H1 (cell line): ENCODE measurements around the gene ZBTB20. TPM values are rescaled to one million over a fixed set of nuclear protein-coding genes. Genes with fewer than 3 reads are reported as not detected.

Experiments used
- CTCF ChIA-PET: fragments of 300-600 bp; sonication (Branson Sonifier 250); formaldehyde crosslinking; loops from one replicate; lab custom pipeline; 2021; ENCODE audit not compliant: partially characterized antibody; lab: Charles Lee
- POLR2A ChIA-PET: fragments of 300-600 bp; sonication (Branson Sonifier 250); formaldehyde crosslinking; loops from one replicate; lab custom pipeline; 2021; ENCODE audit warnings: inconsistent platforms; ENCODE audit not compliant: partially characterized antibody; lab: Charles Lee
- DNase-seq, 2 experiments: peaks; one replicate each; pipeline versions ENCODE4 v3.0.0 to v3.0.0-alpha.2; 2010 to 2022; ENCODE audit warnings: low spot score in 2 of 2, low read depth in 1 of 2, mixed read lengths in 1 of 2
- FAIRE-seq: peaks from 2 replicates; lab custom pipeline; 2011; peaks lifted over from hg19 to GRCh38; lab: Jason Lieb, UNC
- H2AFZ ChIP-seq: 2 replicates; pipeline ENCODE4 v1.8.1; 2012; ENCODE audit warnings: low read length, inconsistent platforms
- H2AK5ac ChIP-seq: 2 replicates; pipeline ENCODE4 v1.6.1; 2013; ENCODE audit warnings: low read depth, low read length
- H2BK120ac ChIP-seq: replicated peaks from 2 replicates; pipeline ENCODE3; 2013; ENCODE audit warnings: low read depth, low read length, inconsistent platforms
- H2BK12ac ChIP-seq: 2 replicates; pipeline ENCODE4 v1.6.1; 2013; ENCODE audit warnings: low read depth, low read length
- H2BK15ac ChIP-seq: 2 replicates; pipeline ENCODE4 v1.6.1; 2013; ENCODE audit warnings: low read length
- H2BK20ac ChIP-seq: 2 replicates; pipeline ENCODE4 v1.6.1; 2013; ENCODE audit warnings: low read length
- H2BK5ac ChIP-seq: 2 replicates; pipeline ENCODE4 v1.6.1; 2013; ENCODE audit warnings: low read depth, low read length
- H3K14ac ChIP-seq: 2 replicates; pipeline ENCODE4 v1.6.1; 2013; ENCODE audit warnings: inconsistent platforms; ENCODE audit not compliant: insufficient read length
- H3K18ac ChIP-seq: 2 replicates; pipeline ENCODE4 v1.6.1; 2013; ENCODE audit warnings: low read length; ENCODE audit errors: extremely low read depth
- H3K23ac ChIP-seq: 2 replicates; pipeline ENCODE4 v1.6.1; 2013; ENCODE audit warnings: inconsistent platforms; ENCODE audit not compliant: insufficient read length
- H3K23me2 ChIP-seq: 2 replicates; pipeline ENCODE4 v1.6.1; 2013; ENCODE audit warnings: low read depth, low read length
- H3K27ac ChIP-seq: 2 replicates; pipeline ENCODE4 v1.6.1; 2011; ENCODE audit warnings: low read depth, low read length, inconsistent platforms
- H3K27me3 ChIP-seq, 4 experiments: replicated peaks in 1 of 4; 1 replicate in 1 of 4; 2 replicates in 3 of 4; pipeline versions ENCODE4 v1.6.1 to v1.8.1; 2011 to 2013; ENCODE audit warnings: low read length in 3 of 4, mild to moderate bottlenecking in 3 of 4, inconsistent platforms in 2 of 4, mixed read lengths in 2 of 4, moderate library complexity in 1 of 4; ENCODE audit not compliant: control insufficient read depth in 3 of 4, insufficient read depth in 3 of 4; ENCODE audit errors: extremely low read depth in 1 of 4
- H3K36me3 ChIP-seq, 4 experiments: 2 replicates each; pipeline versions ENCODE4 v1.6.1 to v1.8.1; 2011 to 2013; ENCODE audit warnings: mild to moderate bottlenecking in 4 of 4, low read length in 3 of 4, moderate library complexity in 2 of 4, control low read depth in 1 of 4, inconsistent platforms in 1 of 4; ENCODE audit not compliant: insufficient read depth in 4 of 4, control insufficient read depth in 2 of 4
- H3K4ac ChIP-seq: replicated peaks from 2 replicates; pipeline ENCODE3; 2013; ENCODE audit warnings: low read length, low read depth, mixed read lengths, inconsistent platforms; ENCODE audit not compliant: insufficient read length
- H3K4me1 ChIP-seq, 4 experiments: replicated peaks in 1 of 4; 1 replicate in 1 of 4; 2 replicates in 3 of 4; pipeline versions ENCODE4 v1.6.1 to v1.8.1; 2011 to 2013; ENCODE audit warnings: low read length in 3 of 4, inconsistent platforms in 2 of 4, mixed read lengths in 1 of 4; ENCODE audit not compliant: insufficient read depth in 4 of 4, control insufficient read depth in 3 of 4
- H3K4me2 ChIP-seq, 2 experiments: 2 replicates each; pipeline versions ENCODE4 v1.6.1 to v1.8.1; 2011 to 2013; ENCODE audit warnings: low read depth in 2 of 2, low read length in 2 of 2, control low read depth in 1 of 2, inconsistent platforms in 1 of 2, mild to moderate bottlenecking in 1 of 2; ENCODE audit not compliant: insufficient read depth in 1 of 2
- H3K4me3 ChIP-seq, 4 experiments: fragments of 200-600, 300-600 bp in 1 of 4; sonication (generic), shearing (Covaris generic), sonication (Bioruptor Twin) in 1 of 4; 2 replicates each; pipeline versions ENCODE4 v1.5.1 to v1.8.1; 2011 to 2016; ENCODE audit warnings: low read length in 4 of 4, low read depth in 3 of 4, control low read depth in 2 of 4, inconsistent platforms in 2 of 4, mild to moderate bottlenecking in 2 of 4, mixed read lengths in 1 of 4, moderate library complexity in 1 of 4; ENCODE audit not compliant: insufficient read depth in 2 of 4; ENCODE audit errors: extremely low read depth in 1 of 4
- H3K56ac ChIP-seq: replicated peaks from 2 replicates; pipeline ENCODE3; 2013; ENCODE audit warnings: low read depth, mild to moderate bottlenecking, mixed read lengths, low read length, inconsistent platforms; ENCODE audit not compliant: insufficient read length
- H3K79me1 ChIP-seq: 2 replicates; pipeline ENCODE4 v1.6.1; 2013; ENCODE audit warnings: low read depth, low read length, control low read depth
- H3K79me2 ChIP-seq, 2 experiments: 2 replicates each; pipeline versions ENCODE4 v1.6.1 to v1.8.1; 2012 to 2013; ENCODE audit warnings: low read length in 2 of 2, mild to moderate bottlenecking in 2 of 2, inconsistent platforms in 1 of 2; ENCODE audit not compliant: insufficient read depth in 2 of 2, control insufficient read depth in 1 of 2
- H3K9ac ChIP-seq, 4 experiments: replicated peaks in 1 of 4; 1 replicate in 1 of 4; 2 replicates in 3 of 4; pipeline versions ENCODE4 v1.6.1 to v1.8.1; 2011 to 2013; ENCODE audit warnings: low read depth in 3 of 4, low read length in 3 of 4, control low read depth in 2 of 4, mild to moderate bottlenecking in 2 of 4, moderate library complexity in 2 of 4, inconsistent platforms in 1 of 4; ENCODE audit errors: extremely low read depth in 1 of 4
- H3K9me3 ChIP-seq, 2 experiments: 2 replicates each; pipeline versions ENCODE4 v1.6.1 to v1.8.1; 2012 to 2013; ENCODE audit warnings: mild to moderate bottlenecking in 2 of 2, moderate library complexity in 2 of 2, control low read depth in 1 of 2, inconsistent platforms in 1 of 2, low read depth in 1 of 2, low read length in 1 of 2, mixed read lengths in 1 of 2; ENCODE audit not compliant: insufficient read depth in 2 of 2
- H4K20me1 ChIP-seq, 2 experiments: replicated peaks in 1 of 2; 2 replicates each; pipeline versions ENCODE3 to v1.8.1; 2011 to 2013; ENCODE audit warnings: inconsistent platforms in 2 of 2, low read length in 2 of 2, mild to moderate bottlenecking in 1 of 2; ENCODE audit not compliant: insufficient read depth in 2 of 2, control insufficient read depth in 1 of 2
- H4K5ac ChIP-seq: 2 replicates; pipeline ENCODE4 v1.6.1; 2013; ENCODE audit warnings: low read length, low read depth, mixed read lengths, inconsistent platforms; ENCODE audit not compliant: insufficient read length
- H4K8ac ChIP-seq: 2 replicates; pipeline ENCODE4 v1.8.0; 2013; ENCODE audit warnings: mild to moderate bottlenecking, moderate library complexity, low read length, inconsistent platforms; ENCODE audit not compliant: insufficient read depth; ENCODE audit errors: extremely low read depth
- H4K91ac ChIP-seq: replicated peaks from 2 replicates; pipeline ENCODE3; 2013; ENCODE audit warnings: low read length, mixed read lengths, inconsistent platforms; ENCODE audit not compliant: insufficient read length
- ASH2L ChIP-seq: fragments of 200-600, 300-600 bp; sonication (generic); IDR thresholded peaks from one replicate; pipeline ENCODE4 v1.7.1; 2017; ENCODE audit warnings: low read length
- BACH1 ChIP-seq: IDR thresholded peaks from 2 replicates; pipeline ENCODE4 v1.6.1; 2012; ENCODE audit warnings: low read length, improper control_type of control experiment
- CBX5 ChIP-seq: fragments of 300-800, 300-1000 bp; sonication (generic); IDR thresholded peaks from 2 replicates; pipeline ENCODE4 v1.7.1; 2016; ENCODE audit warnings: antibody characterized with exemption, low read length, low read depth
- CHD2 ChIP-seq: IDR thresholded peaks from 2 replicates; pipeline ENCODE4 v1.6.1; 2012; ENCODE audit warnings: low read length, improper control_type of control experiment
- MAX ChIP-seq: IDR thresholded peaks from 2 replicates; pipeline ENCODE4 v1.6.1; 2012; ENCODE audit warnings: inconsistent platforms
- SIRT6 ChIP-seq: IDR thresholded peaks from one replicate; pipeline ENCODE4 v1.7.1; 2012; ENCODE audit warnings: low read length, inconsistent platforms
- SP1 ChIP-seq: IDR thresholded peaks from 2 replicates; pipeline ENCODE4 v1.6.1; 2011; ENCODE audit warnings: low read depth, low read length
- SP2 ChIP-seq: IDR thresholded peaks from 2 replicates; pipeline ENCODE4 v1.6.1; 2012; ENCODE audit warnings: mild to moderate bottlenecking, low read length, inconsistent platforms
- WGBS, 2 experiments: shearing (Covaris generic) in 1 of 2; methylation state at CpG; one replicate each; pipeline versions ENCODE4 v1.1.6 to v1.1.7; 2013 to 2015; ENCODE audit warnings: low lambda C conversion rate in 2 of 2, mixed read lengths in 2 of 2, inconsistent platforms in 1 of 2, low coverage in 1 of 2, missing lambda C conversion rate in 1 of 2; ENCODE audit not compliant: insufficient replicate concordance in 2 of 2, insufficient coverage in 1 of 2, insufficient read length in 1 of 2; ENCODE audit errors: extremely low coverage in 1 of 2, missing lambda C conversion rate in 1 of 2; 5-methylcytosine and 5-hydroxymethylcytosine counted together
- polyA plus RNA-seq, 7 experiments: library from polyadenylated mRNA; depleted of rRNA in 3 of 7; stranded (reverse) in 5 of 7; unstranded in 2 of 7; fragments of >200 nt in 5 of 7; fragments of 200-250 nt in 2 of 7; gene quantifications; 1 replicate in 5 of 7; 2 replicates in 1 of 7; 4 replicates in 1 of 7; pipeline versions ENCODE4 v1.2.1 to v1.2.3, GENCODE V29; 2011 to 2013; ENCODE audit warnings: missing spikeins in 2 of 7, mixed read lengths in 2 of 7
- total RNA-seq: library from RNA; stranded (reverse); fragmentation: NEBNext Ultra II Directional; extraction: Animal tissue kit (Norgen Biotek cat#: 25700); gene quantifications from 2 replicates; pipeline ENCODE4 v1.2.1, GENCODE V29; 2021

ZBTB20 gene
- total and polyA plus RNA-seq, 2 of the 8 experiments (the other 6 are each of a cell fraction or from before 2014, with no cell fraction given): 0.35 to 1.3 TPM

GRCh38 chr3:114609973-114610630 is 537.0 kb downstream of the ZBTB20 start:
- no peak overlapping the region for H4K8ac ChIP-seq
- H3K56ac ChIP-seq: no peak overlapping the region
- POLR2A ChIA-PET: no interaction called here
- no peak overlapping the region for H3K18ac ChIP-seq
- H3K79me1 ChIP-seq: no peaks in the 10 kb centered on the region
- no peak overlapping the region for H2AK5ac ChIP-seq
- no peak overlapping the region for H3K9ac ChIP-seq
- H3K4me3 ChIP-seq: no peak overlapping the region
- no peak overlapping the region for H4K91ac ChIP-seq
- H3K23ac ChIP-seq: no peak overlapping the region
- no peak for TF ChIP-seq ASH2L
- no peak for TF ChIP-seq CBX5
- no peak for TF ChIP-seq SP1
- no peak for TF ChIP-seq MAX
- TF ChIP-seq CHD2: no peak
- no peak for TF ChIP-seq BACH1
- no peak for TF ChIP-seq SP2
- TF ChIP-seq SIRT6: no peak
- no peak overlapping the region for H2BK5ac ChIP-seq
- H3K4me1 ChIP-seq: no peaks in the 10 kb centered on the region
- H4K5ac ChIP-seq: no peak overlapping the region
- H2AFZ ChIP-seq: 0 out of 2 replicates have a peak overlapping the region, but pooled peaks have one; percentile 41
- H3K27ac ChIP-seq: no peak overlapping the region
- H2BK20ac ChIP-seq: no peak overlapping the region
- WGBS, 2 experiments: 89% methylated on average over 4 of the region's 4 CpGs; no CpG with 5 or more reads in 1 of the 2 experiments
- no peaks in the 10 kb centered on the region for H3K79me2 ChIP-seq
- H3K36me3 ChIP-seq: no peaks in the 10 kb centered on the region
- CTCF ChIA-PET: interaction anchor here (0.7 to 1.0 kb wide), 3 partner anchors 8 to 18 kb away, joined by 3 read pairs; no protein-coding TSS in a partner anchor
- DNase-seq: no peak
- H3K14ac ChIP-seq: no peak overlapping the region
- H3K4me2 ChIP-seq: no peak overlapping the region
- H2BK120ac ChIP-seq: no peak overlapping the region
- H3K23me2 ChIP-seq: no peaks in the 10 kb centered on the region
- no peak overlapping the region for H2BK12ac ChIP-seq
- no peaks in the 10 kb centered on the region for H4K20me1 ChIP-seq
- no peak overlapping the region for H2BK15ac ChIP-seq
- no peak overlapping the region for H3K4ac ChIP-seq
- no peaks in the 10 kb centered on the region for H3K27me3 ChIP-seq
- no peaks in the 10 kb centered on the region for H3K9me3 ChIP-seq
- no peak for FAIRE-seq
